G401.6 (cell line): ENCODE data around the gene SDK2.

Experiments
- FAIRE-seq: peaks from 2 replicates; lab custom pipeline; 2012; peaks lifted over from hg19 to GRCh38; lab: Jason Lieb, UNC

SDK2 gene

DNA sequence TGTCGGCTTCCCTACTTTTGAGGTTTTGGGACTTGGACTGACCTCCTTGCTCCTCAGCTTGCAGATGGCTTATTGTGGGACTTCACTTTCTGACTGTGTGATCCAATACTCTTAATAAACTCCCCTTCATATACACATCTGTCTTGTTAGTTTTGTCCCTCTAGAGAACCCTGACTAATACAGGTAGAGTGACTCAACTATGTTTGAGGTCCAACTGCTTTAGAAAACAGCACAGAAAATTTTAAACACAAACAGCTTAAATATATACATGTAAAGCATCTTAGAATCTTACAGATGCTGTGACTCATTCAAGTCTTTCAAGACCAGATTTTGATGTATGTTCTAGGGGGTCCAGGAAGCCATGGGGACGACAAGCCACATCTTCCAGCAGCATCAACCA is 11.7 kb downstream of the SDK2 start:
- no peak for FAIRE-seq

- no peak for FAIRE-seq
Measured at GRCh38 chr17:73630965-73631595, 13.2 kb downstream of the SDK2 start.

GRCh38 chr17:73630531-73630930 is 13.7 kb downstream of the SDK2 start:
- FAIRE-seq: no peak

- FAIRE-seq: no peak
Measured at GRCh38 chr17:73628642-73629552, 15.3 kb downstream of the SDK2 start.

GRCh38 chr17:73625991-73626673 is 18.1 kb downstream of the SDK2 start:
- no peak for FAIRE-seq

DNA sequence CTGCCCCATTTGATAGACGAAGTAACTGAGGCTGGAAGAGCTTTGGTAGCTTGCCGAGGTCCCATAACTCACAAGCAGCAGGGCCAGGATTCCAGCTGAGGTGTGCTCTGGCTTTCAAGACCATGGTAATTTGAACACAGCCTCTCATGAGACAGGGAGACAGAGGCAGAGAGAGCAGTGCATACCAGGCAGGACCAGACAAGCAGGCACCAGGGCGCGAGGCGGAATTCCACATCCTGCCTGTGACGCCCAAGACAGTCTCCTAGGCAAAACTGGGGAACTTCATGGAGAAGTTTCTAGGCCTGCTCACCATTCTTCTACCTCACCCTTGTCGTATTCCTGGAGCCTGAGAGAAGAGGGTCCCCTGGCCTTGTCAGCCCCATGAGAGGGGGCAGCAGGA is 19.2 kb downstream of the SDK2 start:
- FAIRE-seq: no peak

- FAIRE-seq: no peak
Measured at GRCh38 chr17:73624496-73624988, 19.7 kb downstream of the SDK2 start.

- no peak for FAIRE-seq
Measured at GRCh38 chr17:73623818-73624217, 20.4 kb downstream of the SDK2 start.

- FAIRE-seq: no peak
Measured at GRCh38 chr17:73623247-73623646, 21.0 kb downstream of the SDK2 start.

GRCh38 chr17:73622381-73622780 is 21.9 kb downstream of the SDK2 start:
- FAIRE-seq: no peak

- FAIRE-seq: no peak
Measured at GRCh38 chr17:73621685-73622084, 22.6 kb downstream of the SDK2 start.

DNA sequence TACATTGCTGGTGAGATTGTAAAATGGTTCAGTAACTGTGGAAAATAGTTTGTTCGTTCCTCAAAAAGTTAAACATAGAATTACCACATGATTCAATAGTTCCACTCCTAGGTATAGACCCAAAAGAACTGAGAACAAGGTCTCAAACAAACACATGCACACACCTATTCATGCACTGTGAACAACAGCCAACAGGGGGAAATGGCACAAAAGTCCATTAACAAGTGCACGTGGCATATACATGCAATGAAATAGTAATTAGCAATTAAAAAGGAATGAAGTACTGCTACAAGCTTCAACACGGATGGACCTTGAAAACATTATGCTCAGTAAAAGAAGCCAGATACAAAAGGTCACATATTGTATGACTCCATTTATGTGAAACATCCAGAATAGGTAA is 23.8 kb downstream of the SDK2 start:
- no peak for FAIRE-seq

GRCh38 chr17:73617501-73617900 is 26.7 kb downstream of the SDK2 start:
- no peak for FAIRE-seq

- FAIRE-seq: no peak
Measured at GRCh38 chr17:73616873-73617404, 27.3 kb downstream of the SDK2 start.

DNA sequence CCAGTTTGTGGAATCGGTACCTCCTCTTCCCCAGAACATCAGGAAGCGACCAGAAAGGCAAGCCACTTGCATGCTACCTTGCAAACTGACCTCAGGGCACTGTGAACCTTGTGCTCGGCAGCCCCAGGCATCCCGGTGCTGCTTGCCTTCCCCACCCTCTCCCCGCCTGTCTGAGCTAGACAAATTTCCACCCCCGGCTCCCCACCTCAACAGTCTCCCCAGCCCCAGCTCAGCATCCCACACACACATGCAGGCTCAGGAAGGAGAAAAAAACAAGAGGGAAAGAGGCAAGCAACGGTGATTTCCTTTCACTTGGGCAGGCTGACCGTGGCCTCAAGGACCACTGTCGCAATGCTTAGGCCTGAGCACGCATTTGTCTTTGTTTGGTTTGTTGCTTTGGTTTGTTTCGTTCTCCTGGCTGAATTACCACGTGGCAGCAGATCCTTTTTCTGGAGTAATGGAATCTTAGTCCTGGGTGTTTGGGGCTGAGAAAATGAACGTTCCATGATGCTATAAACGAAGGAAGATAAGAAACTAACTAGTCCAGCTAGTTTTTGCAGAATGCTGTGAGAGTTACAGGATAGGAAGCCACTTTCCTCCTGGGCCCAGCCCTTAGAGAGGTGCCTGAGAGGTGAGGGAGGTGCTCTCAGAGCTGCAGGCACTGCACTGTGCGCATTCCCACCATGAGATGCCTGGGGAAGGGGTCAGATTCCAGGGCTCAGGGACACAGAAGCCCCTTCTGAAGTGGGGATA is 27.9 kb downstream of the SDK2 start:
- no peak for FAIRE-seq

DNA sequence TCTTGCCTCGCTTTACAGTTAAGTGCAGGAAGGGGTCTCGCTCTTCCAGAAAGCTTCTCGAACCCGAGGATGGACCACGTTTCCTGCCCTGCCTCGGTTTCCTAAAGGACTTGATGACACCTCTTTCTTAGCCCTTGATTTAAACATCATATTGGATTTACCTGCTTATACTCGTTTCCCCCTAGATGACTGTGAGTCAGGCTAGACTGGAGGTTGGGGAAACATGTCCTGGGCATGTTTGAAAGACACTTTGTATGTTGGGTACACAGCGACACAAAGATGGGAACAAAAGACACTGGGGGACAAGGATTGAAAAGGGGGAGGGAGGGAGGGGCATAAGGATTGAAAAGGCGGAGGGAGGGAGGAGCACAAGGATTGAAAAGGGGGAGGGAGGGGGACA is 30.0 kb downstream of the SDK2 start:
- no peak for FAIRE-seq

GRCh38 chr17:73613271-73614233 is 30.7 kb downstream of the SDK2 start:
- no peak for FAIRE-seq

GRCh38 chr17:73612031-73612472 is 32.2 kb downstream of the SDK2 start:
- FAIRE-seq: no peak

GRCh38 chr17:73611630-73612029 is 32.6 kb downstream of the SDK2 start:
- no peak for FAIRE-seq

GRCh38 chr17:73610331-73610911 is 33.8 kb downstream of the SDK2 start:
- FAIRE-seq: no peak
